Small intestine (tissue), 7 donors: ENCODE data around the gene PPP1R14B. TPM values are rescaled to one million over a fixed set of nuclear protein-coding genes. Genes with fewer than 3 reads are reported as not detected.

Experiments used
- DNase-seq, 2 donors: peaks; one replicate each; pipeline versions ENCODE4 v3.0.0 to v3.0.0-alpha.2; 2013
- FAIRE-seq: peaks from 2 replicates; lab custom pipeline; 2012; peaks lifted over from hg19 to GRCh38; lab: Jason Lieb, UNC
- H3K27ac ChIP-seq, 3 donors: one replicate each; pipeline ENCODE4 v1.5.1; 2013; ENCODE audit warnings: low read length in 2 of 3, mild to moderate bottlenecking in 2 of 3, control low read depth in 1 of 3, inconsistent platforms in 1 of 3, low read depth in 1 of 3, moderate library complexity in 1 of 3
- H3K27me3 ChIP-seq, 3 donors: one replicate each; pipeline ENCODE4 v1.6.1; 2013; ENCODE audit warnings: low read length in 3 of 3, inconsistent platforms in 1 of 3; ENCODE audit not compliant: control insufficient read depth in 3 of 3, insufficient read depth in 3 of 3
- H3K36me3 ChIP-seq, 3 donors: one replicate each; pipeline ENCODE4 v1.6.1; 2013; ENCODE audit warnings: low read length in 3 of 3, inconsistent platforms in 1 of 3, low read depth in 1 of 3, mild to moderate bottlenecking in 1 of 3, moderate library complexity in 1 of 3; ENCODE audit not compliant: control insufficient read depth in 3 of 3, insufficient read depth in 2 of 3
- H3K4me1 ChIP-seq, 3 donors: one replicate each; pipeline ENCODE4 v1.6.1; 2013; ENCODE audit warnings: low read length in 2 of 3, inconsistent platforms in 1 of 3, low read depth in 1 of 3, mild to moderate bottlenecking in 1 of 3, moderate library complexity in 1 of 3; ENCODE audit not compliant: control insufficient read depth in 3 of 3, insufficient read depth in 2 of 3
- H3K4me3 ChIP-seq, 3 donors: one replicate each; pipeline ENCODE4 v1.5.1; 2013; ENCODE audit warnings: low read length in 3 of 3, control low read depth in 1 of 3, inconsistent platforms in 1 of 3, low read depth in 1 of 3, mild to moderate bottlenecking in 1 of 3, moderate library complexity in 1 of 3
- H3K9me3 ChIP-seq, 2 donors: one replicate each; pipeline ENCODE4 v1.6.1; 2013; ENCODE audit warnings: low read depth in 1 of 2, low read length in 1 of 2; ENCODE audit not compliant: control insufficient read depth in 2 of 2, insufficient read depth in 1 of 2
- WGBS, 3 donors: extraction: QIAGEN DNeasy Blood & Tissue Kit; methylation state at CpG; one replicate each; pipeline ENCODE4 v1.1.7; 2013; 5-methylcytosine and 5-hydroxymethylcytosine counted together
- polyA plus RNA-seq, 4 donors: library from polyadenylated mRNA; stranded (reverse) in 3 of 4; unstranded in 1 of 4; fragments of 200-250 nt in 3 of 4; fragments of 120-200 nt in 1 of 4; gene quantifications; one replicate each; pipeline versions ENCODE4 v1.2.1 to v1.2.3, GENCODE V29; 2013
- donor health status: healthy with polysubstance abuse.
- donor health status: control.
- donor health status: control.
- donor health status: Bipolar disorder and iron deficiency.
- donor health status: healthy.

Gene PPP1R14B
- polyA plus RNA-seq, 4 donors = 46.9 to 161 (median 143) TPM

DNA sequence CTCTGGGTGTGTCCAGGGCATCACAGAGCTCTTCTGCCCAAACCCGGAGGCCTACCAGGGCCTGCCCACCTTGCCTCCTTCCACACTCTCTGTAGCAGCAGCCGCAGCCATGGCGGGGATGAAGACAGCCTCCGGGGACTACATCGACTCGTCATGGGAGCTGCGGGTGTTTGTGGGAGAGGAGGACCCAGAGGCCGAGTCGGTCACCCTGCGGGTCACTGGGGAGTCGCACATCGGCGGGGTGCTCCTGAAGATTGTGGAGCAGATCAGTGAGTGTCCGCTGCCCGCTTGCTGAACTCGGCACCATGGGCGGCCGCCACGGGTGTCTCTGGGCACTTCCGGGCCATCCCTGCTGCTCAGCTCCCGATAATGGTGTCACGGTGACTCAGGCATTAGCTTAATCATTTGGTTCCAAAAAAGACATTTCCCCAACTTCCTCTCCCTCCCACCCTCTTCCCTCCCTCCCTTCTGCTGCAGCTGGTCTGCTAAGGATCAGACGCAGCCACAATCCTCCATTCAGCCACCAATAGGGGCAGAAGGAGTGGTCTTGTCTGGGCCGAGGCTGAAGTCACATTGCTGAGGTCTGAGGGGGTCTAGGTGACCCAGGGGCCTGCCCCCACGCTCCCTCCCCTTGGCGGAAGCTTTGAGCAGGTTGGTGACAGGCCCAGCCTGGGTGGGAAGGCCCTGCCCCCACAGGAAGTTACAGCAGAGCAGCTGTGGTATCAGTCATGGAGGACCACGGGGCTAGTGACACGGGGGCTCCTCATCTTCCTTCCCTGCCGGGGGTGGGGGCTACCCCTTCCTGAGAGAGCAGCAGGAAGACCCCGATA is 39.3 kb downstream of the PPP1R14B start:
- FAIRE-seq = no peak

GRCh38 chr11:64206457-64207255 is 40.1 kb downstream of the PPP1R14B start, which contains the start of gene FERMT3:
TSS of gene FERMT3 (plus strand) at chr11:64206721. CDS start at chr11:64207365, 644 bp downstream.
- FAIRE-seq = no peak

More for the DNA sequence above, 39.3 kb downstream of the PPP1R14B start:
- peaks cover 2 to 96% (median 8%) of the 10 kb centered on the region in 3 donors for H3K36me3 ChIP-seq
- WGBS, 3 donors = 40 to 71% (median 60%) methylated on average over 25 to 30 of the region's 30 CpGs
- H3K4me3 ChIP-seq = peak overlapping the region; percentile 43 to 61 (median 51)
- H3K9me3 ChIP-seq = no peaks in the 10 kb centered on the region
- no peaks in the 10 kb centered on the region for H3K27me3 ChIP-seq
- peak; percentile 50 to 54 for DNase-seq
- H3K27ac ChIP-seq = peak overlapping the region; percentile 71 to 82 (median 82)
- H3K4me1 ChIP-seq = peaks cover 0 to 38% (median 0%) of the 10 kb centered on the region in 3 donors

DNA sequence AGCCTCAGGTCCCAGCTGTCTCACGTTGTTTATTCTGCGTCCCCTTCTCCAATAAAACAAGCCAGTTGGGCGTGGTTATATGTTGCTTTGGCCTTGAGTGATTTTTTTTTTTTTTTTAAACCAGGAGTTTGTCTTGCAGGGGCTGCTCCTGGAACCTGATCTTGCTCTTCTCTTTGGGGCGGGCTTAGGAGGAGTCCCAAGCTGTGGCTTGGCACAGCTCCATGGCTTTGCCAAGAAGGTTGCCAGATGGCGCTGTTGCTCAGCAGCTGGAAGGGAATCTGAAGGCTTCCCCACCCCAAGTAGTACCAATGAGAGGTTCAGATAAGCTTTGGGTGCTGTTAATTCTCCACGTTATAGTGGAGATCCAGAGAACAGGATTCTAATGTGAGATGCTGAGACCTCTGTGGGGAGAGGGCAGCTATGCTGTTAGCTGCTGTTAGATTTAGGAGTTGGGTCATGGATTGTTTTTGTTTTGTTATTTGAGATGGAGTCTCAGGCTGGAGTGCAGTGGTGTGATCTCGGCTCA is 42.2 kb downstream of the PPP1R14B start:
- DNase-seq (peak; percentile 92 to 93), FAIRE-seq (no peak)
- 16 to 34% (median 27%) methylated on average over 7 of the region's 7 CpGs for WGBS, 3 donors
- H3K36me3 ChIP-seq = peaks cover 5 to 95% (median 15%) of the 10 kb centered on the region in 3 donors
- peaks cover 0 to 38% (median 0%) of the 10 kb centered on the region in 3 donors for H3K4me1 ChIP-seq
- H3K27ac ChIP-seq = peak overlapping the region in 1 of 3 donors; percentile 4
- no peaks in the 10 kb centered on the region for H3K27me3 ChIP-seq
- H3K9me3 ChIP-seq = no peaks in the 10 kb centered on the region
- no peak overlapping the region for H3K4me3 ChIP-seq

More at GRCh38 chr11:64206457-64207255, 40.1 kb downstream of the PPP1R14B start, which contains the start of gene FERMT3:
- 27 to 48% (median 27%) methylated on average over 26 to 27 of the region's 27 CpGs for WGBS, 3 donors
- peak; percentile 89 to 93 for DNase-seq
- Histone ChIP-seq H3K4me1 (peaks cover 0 to 38% (median 0%) of the 10 kb centered on the region in 3 donors), H3K27ac (peak within 1 kb of the TSS; percentile 71 to 82 (median 82)), H3K4me3 (peak within 1 kb of the TSS; percentile 43 to 61 (median 51)), H3K27me3 (no peaks in the 10 kb centered on the region), H3K9me3 (no peaks in the 10 kb centered on the region), H3K36me3 (peaks cover 2 to 95% (median 9%) of the 10 kb centered on the region in 3 donors)

GRCh38 chr11:64204080-64204440 is 42.7 kb downstream of the PPP1R14B start:
- Histone ChIP-seq H3K27me3 (no peaks in the 10 kb centered on the region), H3K27ac (no peak overlapping the region), H3K4me3 (no peak overlapping the region), H3K9me3 (no peaks in the 10 kb centered on the region), H3K4me1 (peaks cover 0 to 38% (median 0%) of the 10 kb centered on the region in 3 donors), H3K36me3 (peaks cover 5 to 94% (median 15%) of the 10 kb centered on the region in 3 donors)
- FAIRE-seq (no peak), DNase-seq (no peak)
- 81 to 83% (median 81%) methylated on average over 14 to 16 of the region's 16 CpGs for WGBS, 3 donors

DNA sequence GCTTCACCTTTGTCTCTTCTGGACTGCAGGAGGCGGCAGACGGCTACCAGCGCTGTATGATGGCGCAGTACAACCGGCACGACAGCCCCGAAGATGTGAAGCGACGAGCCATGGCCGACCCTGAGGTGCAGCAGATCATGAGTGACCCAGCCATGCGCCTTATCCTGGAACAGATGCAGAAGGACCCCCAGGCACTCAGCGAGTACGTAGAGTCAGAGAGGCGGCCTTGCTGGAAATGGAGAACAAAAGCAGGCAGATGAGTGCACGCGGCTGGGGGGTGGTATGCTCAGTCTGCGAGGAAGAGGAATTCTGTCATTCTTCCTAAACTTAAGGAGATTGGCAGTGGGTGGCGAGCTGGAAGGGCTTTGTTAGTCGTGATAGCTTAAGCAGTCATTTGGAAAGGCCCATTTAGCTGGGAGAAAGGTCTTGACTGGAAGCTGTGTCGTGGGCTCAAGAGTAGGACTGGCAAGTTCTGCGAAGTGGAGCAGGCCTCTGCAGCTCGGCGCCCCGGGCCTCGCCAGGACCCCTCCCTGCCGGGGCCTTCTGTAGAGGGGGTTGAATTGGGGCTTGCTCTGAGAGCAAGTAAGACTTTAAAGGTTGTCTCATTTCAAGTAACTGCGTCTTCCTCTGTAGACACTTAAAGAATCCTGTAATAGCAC is 43.2 kb downstream of the PPP1R14B start:
- FAIRE-seq (no peak), DNase-seq (no peak)
- no peaks in the 10 kb centered on the region for H3K27me3 ChIP-seq
- no peak overlapping the region for H3K27ac ChIP-seq
- H3K9me3 ChIP-seq = no peaks in the 10 kb centered on the region
- H3K4me1 ChIP-seq = peaks cover 0 to 38% (median 0%) of the 10 kb centered on the region in 3 donors
- WGBS, 3 donors = 90 to 92% (median 91%) methylated on average over 27 of the region's 27 CpGs
- no peak overlapping the region for H3K4me3 ChIP-seq
- peaks cover 5 to 93% (median 15%) of the 10 kb centered on the region in 3 donors for H3K36me3 ChIP-seq

DNA sequence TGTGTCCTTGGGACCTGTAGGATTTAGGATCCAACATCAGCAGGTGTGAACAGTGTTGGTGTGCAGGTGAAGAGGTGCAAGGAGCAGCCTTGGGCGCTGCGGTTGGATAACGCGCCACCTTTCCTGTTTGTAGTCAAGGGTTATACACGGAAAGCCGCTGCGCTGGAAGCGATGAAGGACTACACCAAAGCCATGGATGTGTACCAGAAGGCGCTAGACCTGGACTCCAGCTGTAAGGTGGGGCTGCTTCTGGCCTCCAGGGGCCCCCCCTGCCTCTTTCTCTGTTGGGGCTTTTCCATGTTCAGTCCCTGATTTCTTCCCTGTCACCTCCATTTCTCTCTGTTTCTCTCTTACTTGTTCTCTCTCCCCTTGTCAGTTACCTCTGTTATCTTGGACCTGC is 43.8 kb downstream of the PPP1R14B start:
- WGBS, 3 donors = 96 to 98% (median 96%) methylated on average over 9 of the region's 9 CpGs
- Histone ChIP-seq H3K27me3 (no peaks in the 10 kb centered on the region), H3K4me3 (no peak overlapping the region), H3K9me3 (no peaks in the 10 kb centered on the region), H3K4me1 (peaks cover 0 to 35% (median 0%) of the 10 kb centered on the region in 3 donors), H3K27ac (no peak overlapping the region), H3K36me3 (peaks cover 5 to 93% (median 18%) of the 10 kb centered on the region in 3 donors)
- FAIRE-seq (no peak), DNase-seq (no peak)

GRCh38 chr11:64201543-64201942 is 45.2 kb downstream of the PPP1R14B start:
- Histone ChIP-seq H3K9me3 (no peaks in the 10 kb centered on the region), H3K4me3 (no peak overlapping the region), H3K27me3 (no peaks in the 10 kb centered on the region), H3K4me1 (peaks cover 0 to 22% (median 0%) of the 10 kb centered on the region in 3 donors), H3K27ac (no peak overlapping the region), H3K36me3 (peaks cover 11 to 91% (median 26%) of the 10 kb centered on the region in 3 donors)
- no peak for DNase-seq
- 73 to 82% (median 79%) methylated on average over 3 of the region's 3 CpGs for WGBS, 3 donors
- no peak for FAIRE-seq
